ENCODE data around the gene RUNX3.
"Not testable (repeated sequence)": the region's sequence is repeated elsewhere in the genome, so short reads cannot be mapped to it uniquely, and the experiment has no call there.

RUNX3 gene

GRCh38 chr1:24930260-24931145 is at the start of gene RUNX3:
Gene RUNX3, minus strand, starts transcription at chr1:24930276. Its CDS starts 408 bp downstream, at chr1:24929868.
- FAIRE-seq = no peak
- no peak for DNase-seq (ENCODE audit: low spot score)

GRCh38 chr1:24979232-24979631 is 49.2 kb upstream of the RUNX3 start:
- not testable (repeated sequence) for DNase-seq (ENCODE audit: low spot score); FAIRE-seq

- no peak for DNase-seq (ENCODE audit: low spot score)
- FAIRE-seq = no peak
Measured at GRCh38 chr1:24978383-24979032, 48.4 kb upstream of the RUNX3 start.

GRCh38 chr1:24975391-24975790 is 45.3 kb upstream of the RUNX3 start:
- FAIRE-seq = no peak

GRCh38 chr1:24973315-24973714 is 43.2 kb upstream of the RUNX3 start:
- DNase-seq (ENCODE audit: low spot score) = no peak
- FAIRE-seq = no peak

More at GRCh38 chr1:24975391-24975790, 45.3 kb upstream of the RUNX3 start:
- no peak for DNase-seq (ENCODE audit: low spot score)

GRCh38 chr1:24972915-24973242 is 42.8 kb upstream of the RUNX3 start:
- no peak for FAIRE-seq
- no peak for DNase-seq (ENCODE audit: low spot score)

GRCh38 chr1:24972221-24972914 is 42.3 kb upstream of the RUNX3 start:
- FAIRE-seq (no peak), DNase-seq (ENCODE audit: low spot score) (peak; percentile 23)

GRCh38 chr1:24970926-24971875 is 41.1 kb upstream of the RUNX3 start:
- DNase-seq (ENCODE audit: low spot score) = no peak
- no peak for FAIRE-seq

- no peak for FAIRE-seq
- peak; percentile 71 for DNase-seq (ENCODE audit: low spot score)
Measured at GRCh38 chr1:24970399-24970753, 40.3 kb upstream of the RUNX3 start.

GRCh38 chr1:24969596-24970398 is 39.7 kb upstream of the RUNX3 start:
- no peak for FAIRE-seq
- no peak for DNase-seq (ENCODE audit: low spot score)

GRCh38 chr1:24968941-24969585 is 39.0 kb upstream of the RUNX3 start:
- DNase-seq (ENCODE audit: low spot score) (no peak), FAIRE-seq (no peak)

GRCh38 chr1:24967962-24968361 is 37.9 kb upstream of the RUNX3 start:
- FAIRE-seq (no peak), DNase-seq (ENCODE audit: low spot score) (no peak)

GRCh38 chr1:24967555-24967954 is 37.5 kb upstream of the RUNX3 start:
- FAIRE-seq (no peak), DNase-seq (ENCODE audit: low spot score) (no peak)

- DNase-seq (ENCODE audit: low spot score) (peak; percentile 78), FAIRE-seq (no peak)
Measured at GRCh38 chr1:24966724-24967346, 36.8 kb upstream of the RUNX3 start.

GRCh38 chr1:24966121-24966723 is 36.1 kb upstream of the RUNX3 start:
- FAIRE-seq = no peak
- DNase-seq (ENCODE audit: low spot score) = no peak

- DNase-seq (ENCODE audit: low spot score) (no peak), FAIRE-seq (no peak)
Measured at GRCh38 chr1:24965571-24965930, 35.5 kb upstream of the RUNX3 start.

GRCh38 chr1:24964811-24965570 is 34.9 kb upstream of the RUNX3 start:
- FAIRE-seq (no peak), DNase-seq (ENCODE audit: low spot score) (no peak)

All from RCC 7860 (cell line).